ENCODE results near the gene TPRA1. TPM values are rescaled to one million over a fixed set of nuclear protein-coding genes. Genes with fewer than 3 reads are reported as not detected.
A peak's percentile ranks its signal among the peaks of the same experiment; 100 is the strongest.

TPRA1 gene
- polyA plus RNA-seq, 2 of the 4 experiments (the other 2 are of a cell fraction), result 13.5 to 19.5 TPM

GRCh38 chr3:127547761-127548605 is 42.5 kb downstream of the TPRA1 start:
- WGBS (ENCODE audit: missing lambda C conversion rate), result 16% methylated on average over 10 of the region's 42 CpGs

GRCh38 chr3:127546970-127547733 is 43.4 kb downstream of the TPRA1 start:
- no peak for DNase-seq (ENCODE audit: low read depth in 1 of 2, low spot score in 1 of 2)
- Histone ChIP-seq H3K9me3 (no peaks in the 10 kb centered on the region), H3K4me1 (peaks cover 7% of the 10 kb centered on the region; the same call in 1 of the 3 replicates), H3K27ac (peak overlapping the region; percentile 91 to 99), H3K4me3 (peak overlapping the region; percentile 60), H3K4me2 (peak overlapping the region; percentile 99)
- peak in 1 of 2 experiments; percentile 15; a peak in 3 of 6 replicates for ATAC-seq
- 36% methylated on average over 21 of the region's 24 CpGs for WGBS (ENCODE audit: missing lambda C conversion rate)
- TF ChIP-seq POLR2A (IDR thresholded peaks at IDR 0.05; ENCODE audit: low read length), result no peak
- TF ChIP-seq TP53 (CRISPR knock-in tag; IDR thresholded peaks at IDR 0.05), result no peak
- no peak for TF ChIP-seq REST (IDR thresholded peaks at IDR 0.05)
- no peak for TF ChIP-seq TFCP2L1 (CRISPR knock-in tag; IDR thresholded peaks at IDR 0.05)
- TF ChIP-seq CHD2 (IDR thresholded peaks at IDR 0.05; ENCODE audit: low read length, partially characterized antibody), result no peak
- no peak for TF ChIP-seq ATOH8 (CRISPR knock-in tag; IDR thresholded peaks at IDR 0.05; ENCODE audit: low read depth)
- no peak for TF ChIP-seq RAD21 (conservative IDR thresholded peaks at IDR 0.05 in 1 of 2, IDR thresholded peaks at IDR 0.05 in 1 of 2)
- no peak for TF ChIP-seq SMC3 (IDR thresholded peaks at IDR 0.05)
- TF ChIP-seq RFX5 (IDR thresholded peaks at IDR 0.05), result no peak
- no peak for TF ChIP-seq MAX (IDR thresholded peaks at IDR 0.05)
- TF ChIP-seq HES2 (IDR thresholded peaks at IDR 0.05), result no peak
- no peak for TF ChIP-seq HOXB13 (CRISPR knock-in tag; IDR thresholded peaks at IDR 0.05; ENCODE audit: low read depth)
- TF ChIP-seq HOXA7 (CRISPR knock-in tag; IDR thresholded peaks at IDR 0.05), result no peak
- no peak for TF ChIP-seq PHF8 (IDR thresholded peaks at IDR 0.05; ENCODE audit: borderline replicate concordance, low read depth)
- no peak for TF ChIP-seq CEBPB (IDR thresholded peaks at IDR 0.05)
- TF ChIP-seq NFE2L2 (conservative IDR thresholded peaks at IDR 0.05; ENCODE audit: low read length), result no peak
- FAIRE-seq, result no peak
- ChIA-PET CTCF (interaction anchor here (0.8 to 9.9 kb wide), 17 partner anchors 10 to 1073 kb away, joined by 3 to 68 read pairs (median 4); no protein-coding TSS in a partner anchor), POLR2A (no interaction called here)

More at GRCh38 chr3:127547761-127548605, 42.5 kb downstream of the TPRA1 start:
- ATAC-seq, result peak; percentile 82 to 91
- H3K4me2 ChIP-seq, result peak overlapping the region; percentile 99
- peak overlapping the region; percentile 60 for H3K4me3 ChIP-seq
- peak; percentile 61 to 68 for DNase-seq (ENCODE audit: low read depth in 1 of 2, low spot score in 1 of 2)
- H3K9me3 ChIP-seq, result no peaks in the 10 kb centered on the region
- CTCF ChIA-PET, result interaction anchor here (0.6 to 9.9 kb wide), 29 partner anchors 9 to 1160 kb away, joined by 3 to 68 read pairs (median 3); partner anchors contain the start of genes CHST13 and MCM2
- POLR2A ChIA-PET, result no interaction called here
- peak overlapping the region; percentile 91 to 99 for H3K27ac ChIP-seq
- peak; percentile 67 for TF ChIP-seq CTCF (IDR thresholded peaks at IDR 0.05)
- TF ChIP-seq KDM5A (IDR thresholded peaks at IDR 0.05), result peak; percentile 28; the same call in 1 of the 2 replicates
- peak; percentile 57 to 79 for TF ChIP-seq RAD21 (conservative IDR thresholded peaks at IDR 0.05 in 1 of 2, IDR thresholded peaks at IDR 0.05 in 1 of 2)
- no peak for TF ChIP-seq MAZ (IDR thresholded peaks at IDR 0.05; ENCODE audit: borderline replicate concordance, low read depth, low read length)
- TF ChIP-seq USF2 (IDR thresholded peaks at IDR 0.05), result no peak
- peak; percentile 51 for TF ChIP-seq SMC3 (IDR thresholded peaks at IDR 0.05)
- no peak for TF ChIP-seq TFCP2L1 (CRISPR knock-in tag; IDR thresholded peaks at IDR 0.05)
- H3K4me1 ChIP-seq, result peaks cover 7% of the 10 kb centered on the region; the same call in 1 of the 3 replicates
- no peak for FAIRE-seq

Measured in A549 (cell line).